AG04450 (cell line): ENCODE measurements around the gene MAP3K10. TPM values are rescaled to one million over a fixed set of nuclear protein-coding genes. Genes with fewer than 3 reads are reported as not detected.

ENCODE experiments used
- CTCF ChIA-PET: fragments of 300-600, 350-600 bp; formaldehyde crosslinking; extraction: SDS; loops from one replicate; lab custom pipeline; 2022; ENCODE audit warnings: antibody characterized with exemption, inconsistent platforms; lab: Charles Lee
- POLR2A ChIA-PET: fragments of 350-600 bp; formaldehyde crosslinking; extraction: SDS; loops from one replicate; lab custom pipeline; 2021; ENCODE audit warnings: antibody characterized with exemption, inconsistent platforms; lab: Yijun Ruan, JAX
- DNase-seq: peaks from one replicate; pipeline ENCODE4 v3.0.0-alpha.2; 2011; ENCODE audit warnings: low read depth, low spot score
- H3K27ac ChIP-seq: one replicate; pipeline ENCODE4 v1.5.1; 2012; ENCODE audit warnings: low read depth, low read length, control low read depth
- H3K27me3 ChIP-seq: one replicate; pipeline ENCODE4 v1.6.0; 2012; ENCODE audit warnings: low read length; ENCODE audit not compliant: control insufficient read depth, insufficient read depth
- H3K4me3 ChIP-seq: 2 replicates; pipeline ENCODE4 v1.5.1; 2011; ENCODE audit warnings: mild to moderate bottlenecking, low read depth, low read length, control low read depth
- H3K9me3 ChIP-seq: 2 replicates; pipeline ENCODE4 v1.5.1; 2012; ENCODE audit warnings: low read length; ENCODE audit not compliant: control insufficient read depth, insufficient read depth
- CTCF ChIP-seq: IDR thresholded peaks from 2 replicates; pipeline ENCODE4 v1.5.1; 2011; ENCODE audit warnings: low read depth, low read length, control low read depth, inconsistent platforms
- polyA plus RNA-seq: library from polyadenylated mRNA; depleted of rRNA; stranded (reverse); fragments of >200 nt; gene quantifications from 2 replicates; pipeline ENCODE4 v1.2.3, GENCODE V29; 2011

Gene MAP3K10
- polyA plus RNA-seq, 1 experiment: 2.0 TPM

GRCh38 chr19:40228346-40228745 lies 37.1 kb downstream of the MAP3K10 start:
- POLR2A ChIA-PET: interaction anchor here (0.6 to 1.2 kb wide), 2 partner anchors 10 to 54 kb away, joined by 3 read pairs; partner anchors contain the start of gene TTC9B
- CTCF ChIA-PET: interaction anchor here (1.4 kb wide), 1 partner anchor 88 kb away, joined by 4 read pairs; no protein-coding TSS in a partner anchor
- Histone ChIP-seq H3K27ac (no peak overlapping the region), H3K4me3 (no peak overlapping the region), H3K9me3 (peaks cover 1% of the 10 kb centered on the region; the same call in 1 of the 2 replicates), H3K27me3 (peaks cover 7% of the 10 kb centered on the region)
- no peak for TF ChIP-seq CTCF
- no peak for DNase-seq

GRCh38 chr19:40228863-40229262 lies 37.6 kb downstream of the MAP3K10 start:
- H3K27ac ChIP-seq: no peak overlapping the region
- POLR2A ChIA-PET: no interaction called here

GRCh38 chr19:40229484-40229883 lies 38.3 kb downstream of the MAP3K10 start:
- no peak overlapping the region for H3K27ac ChIP-seq
- no peak for DNase-seq
- no peak overlapping the region for H3K4me3 ChIP-seq
- H3K27me3 ChIP-seq: peaks cover 5% of the 10 kb centered on the region
- TF ChIP-seq CTCF: no peak
- H3K9me3 ChIP-seq: no peaks in the 10 kb centered on the region; the same call in 1 of the 2 replicates
- CTCF ChIA-PET: no interaction called here
- POLR2A ChIA-PET: no interaction called here

More at GRCh38 chr19:40228863-40229262, 37.6 kb downstream of the MAP3K10 start:
- DNase-seq: no peak
- CTCF ChIA-PET: interaction anchor here (1.4 kb wide), 1 partner anchor 89 kb away, joined by 4 read pairs; no protein-coding TSS in a partner anchor
- no peak for TF ChIP-seq CTCF
- Histone ChIP-seq H3K9me3 (no peaks in the 10 kb centered on the region; the same call in 1 of the 2 replicates), H3K27me3 (peaks cover 7% of the 10 kb centered on the region), H3K4me3 (no peak overlapping the region)

- CTCF ChIA-PET: interaction anchor here (1.1 kb wide), 1 partner anchor 90 kb away, joined by 3 read pairs; no protein-coding TSS in a partner anchor
- no peak for DNase-seq
- TF ChIP-seq CTCF: no peak
These were observed 38.7 kb downstream of the MAP3K10 start for GRCh38 chr19:40229926-40230417.

GRCh38 chr19:40231057-40231456 lies 39.8 kb downstream of the MAP3K10 start:
- ChIA-PET POLR2A (interaction anchor here (1.0 kb wide), 1 partner anchor 53 kb away, joined by 3 read pairs; no protein-coding TSS in a partner anchor), CTCF (no interaction called here)
- no peak for TF ChIP-seq CTCF
- Histone ChIP-seq H3K27me3 (no peaks in the 10 kb centered on the region), H3K9me3 (no peaks in the 10 kb centered on the region; the same call in 1 of the 2 replicates), H3K4me3 (no peak overlapping the region), H3K27ac (no peak overlapping the region)
- DNase-seq: no peak

More at GRCh38 chr19:40229926-40230417, 38.7 kb downstream of the MAP3K10 start:
- no peak overlapping the region for H3K27ac ChIP-seq
- H3K9me3 ChIP-seq: no peaks in the 10 kb centered on the region; the same call in 1 of the 2 replicates
- H3K4me3 ChIP-seq: no peak overlapping the region
- POLR2A ChIA-PET: no interaction called here
- H3K27me3 ChIP-seq: peaks cover 3% of the 10 kb centered on the region
